WTC11 (cell line): ENCODE data around the gene IRX3. TPM values are rescaled to one million over a fixed set of nuclear protein-coding genes. Genes with fewer than 3 reads are reported as not detected.

Experiments
- ATAC-seq: fragments of 200-7000 bp; cut with Tn5 transposase; 2 replicates; pipeline ENCODE4 v1.10.0; 2021; ENCODE audit warnings: mild to moderate bottlenecking, moderate library complexity
- CTCF ChIA-PET: fragments of 300-600 bp; sonication (Branson Sonifier 250); formaldehyde crosslinking; loops from one replicate; lab custom pipeline; 2021; ENCODE audit warnings: antibody characterized with exemption; lab: Charles Lee
- POLR2A ChIA-PET: fragments of 350-600 bp; sonication (Branson Sonifier 250); formaldehyde crosslinking; loops from one replicate; lab custom pipeline; 2021; ENCODE audit warnings: antibody characterized with exemption; lab: Charles Lee
- DNase-seq: peaks from one replicate; pipeline ENCODE4 v3.0.0; 2021; ENCODE audit warnings: low spot score
- H3K27ac Mint-ChIP-seq: 2 replicates; pipeline ENCODE4 v1.8.0; 2021; ENCODE audit warnings: mixed read lengths
- H3K27me3 Mint-ChIP-seq: 2 replicates; pipeline ENCODE4 v1.8.0; 2021; ENCODE audit warnings: low read depth, mild to moderate bottlenecking, moderate library complexity, mixed read lengths
- H3K36me3 Mint-ChIP-seq: 2 replicates; pipeline ENCODE4 v1.8.0; 2021; ENCODE audit warnings: mixed read lengths
- H3K4me1 Mint-ChIP-seq: 2 replicates; pipeline ENCODE4 v1.8.0; 2022; ENCODE audit warnings: mixed read lengths
- H3K4me3 Mint-ChIP-seq: 2 replicates; pipeline ENCODE4 v1.8.0; 2021; ENCODE audit warnings: mild to moderate bottlenecking, moderate library complexity, mixed read lengths
- H3K9me3 Mint-ChIP-seq: 2 replicates; pipeline ENCODE4 v1.8.0; 2021; ENCODE audit warnings: mixed read lengths
- CBFB ChIP-seq: sonication (generic); formaldehyde crosslinking; IDR thresholded peaks from 2 replicates; pipeline ENCODE4 v1.8.1; 2022; ENCODE audit warnings: mild to moderate bottlenecking, low read depth, missing genetic modification reagents
- ESRRA ChIP-seq: sonication (generic); formaldehyde crosslinking; IDR thresholded peaks from 2 replicates; pipeline ENCODE4 v1.8.1; 2022; ENCODE audit warnings: mild to moderate bottlenecking, missing genetic modification reagents, borderline replicate concordance
- ETV6 ChIP-seq: sonication (generic); formaldehyde crosslinking; IDR thresholded peaks from 2 replicates; pipeline ENCODE4 v1.8.1; 2022; ENCODE audit warnings: mild to moderate bottlenecking, missing genetic modification reagents
- FOXP1 ChIP-seq: sonication (generic); formaldehyde crosslinking; IDR thresholded peaks from 2 replicates; pipeline ENCODE4 v1.8.0; 2022; ENCODE audit warnings: missing genetic modification reagents, mild to moderate bottlenecking, moderate library complexity, borderline replicate concordance
- GRHL2 ChIP-seq: fragments of 250-450 bp; sonication (Bioruptor Pico); IDR thresholded peaks from 2 replicates; pipeline ENCODE4 v1.8.0; 2022; ENCODE audit warnings: mild to moderate bottlenecking, moderate library complexity; ENCODE audit not compliant: insufficient replicate concordance, severe bottlenecking
- OVOL2 ChIP-seq: fragments of 250-450 bp; sonication (Bioruptor Pico); IDR thresholded peaks from 2 replicates; pipeline ENCODE4 v1.9.0; 2021; ENCODE audit warnings: mild to moderate bottlenecking, borderline replicate concordance
- RELA ChIP-seq: sonication (generic); formaldehyde crosslinking; IDR thresholded peaks from 2 replicates; pipeline ENCODE4 v1.8.1; 2022; ENCODE audit warnings: missing genetic modification reagents, mild to moderate bottlenecking, borderline replicate concordance
- SP1 ChIP-seq: sonication (generic); formaldehyde crosslinking; conservative IDR thresholded peaks from 2 replicates; pipeline ENCODE4 v1.8.1; 2022; ENCODE audit warnings: missing genetic modification reagents
- ZNF138 ChIP-seq: sonication (generic); formaldehyde crosslinking; conservative IDR thresholded peaks from 2 replicates; pipeline ENCODE4 v1.8.1; 2022; ENCODE audit warnings: mild to moderate bottlenecking, moderate library complexity, missing genetic modification reagents
- ZNF232 ChIP-seq: sonication (generic); formaldehyde crosslinking; IDR thresholded peaks from 2 replicates; pipeline ENCODE4 v1.8.0; 2022; ENCODE audit warnings: mild to moderate bottlenecking, missing genetic modification reagents
- ZNF416 ChIP-seq: fragments of 250-450 bp; sonication (Bioruptor Pico); IDR thresholded peaks from 2 replicates; pipeline ENCODE4 v1.9.0; 2021; ENCODE audit warnings: mild to moderate bottlenecking, inconsistent platforms
- ZNF423 ChIP-seq: fragments of 250-450 bp; sonication (Bioruptor Pico); IDR thresholded peaks from 2 replicates; pipeline ENCODE4 v2.1.2; 2022; ENCODE audit warnings: mild to moderate bottlenecking, moderate library complexity
- total RNA-seq: library from RNA; stranded (reverse); gene quantifications from 3 replicates; pipeline ENCODE4 v1.2.3, GENCODE V29; 2021
- TF ChIP-seq, protein P1 (sequence below): fragments of 250-450 bp; sonication (Bioruptor Pico); IDR thresholded peaks from 2 replicates; pipeline ENCODE4 v1.9.0; 2021; ENCODE audit warnings: mild to moderate bottlenecking, borderline replicate concordance
- TF ChIP-seq, protein P2 (sequence below): sonication (generic); formaldehyde crosslinking; IDR thresholded peaks from 2 replicates; pipeline ENCODE4 v1.8.1; 2022; ENCODE audit warnings: low read depth, missing genetic modification reagents, borderline replicate concordance
- TF ChIP-seq, protein P3 (sequence below): sonication (generic); formaldehyde crosslinking; IDR thresholded peaks from 2 replicates; pipeline ENCODE4 v1.8.1; 2022; ENCODE audit warnings: missing genetic modification reagents, borderline replicate concordance
- TF ChIP-seq, protein P4 (sequence below): sonication (generic); formaldehyde crosslinking; IDR thresholded peaks from 2 replicates; pipeline ENCODE4 v1.8.1; 2022; ENCODE audit warnings: mild to moderate bottlenecking, missing genetic modification reagents, moderate library complexity, borderline replicate concordance
- TF ChIP-seq, protein P5 (sequence below): fragments of 250-450 bp; sonication (Bioruptor Pico); IDR thresholded peaks from 2 replicates; pipeline ENCODE4 v1.9.0; 2021; ENCODE audit warnings: mild to moderate bottlenecking
- TF ChIP-seq, protein P6 (sequence below): sonication (generic); formaldehyde crosslinking; IDR thresholded peaks from 2 replicates; pipeline ENCODE4 v1.8.0; 2023; ENCODE audit warnings: missing genetic modification reagents
- TF ChIP-seq, protein P7 (sequence below): sonication (generic); formaldehyde crosslinking; IDR thresholded peaks from 2 replicates; pipeline ENCODE4 v1.8.1; 2023; ENCODE audit warnings: mild to moderate bottlenecking, moderate library complexity, missing genetic modification reagents
- TF ChIP-seq, protein P8 (sequence below): sonication (generic); formaldehyde crosslinking; IDR thresholded peaks from 2 replicates; pipeline ENCODE4 v1.8.1; 2023; ENCODE audit warnings: mild to moderate bottlenecking, missing genetic modification reagents

The IRX3 gene
- total RNA-seq, 1 experiment from 2014 or later: 1.1 TPM

DNA sequence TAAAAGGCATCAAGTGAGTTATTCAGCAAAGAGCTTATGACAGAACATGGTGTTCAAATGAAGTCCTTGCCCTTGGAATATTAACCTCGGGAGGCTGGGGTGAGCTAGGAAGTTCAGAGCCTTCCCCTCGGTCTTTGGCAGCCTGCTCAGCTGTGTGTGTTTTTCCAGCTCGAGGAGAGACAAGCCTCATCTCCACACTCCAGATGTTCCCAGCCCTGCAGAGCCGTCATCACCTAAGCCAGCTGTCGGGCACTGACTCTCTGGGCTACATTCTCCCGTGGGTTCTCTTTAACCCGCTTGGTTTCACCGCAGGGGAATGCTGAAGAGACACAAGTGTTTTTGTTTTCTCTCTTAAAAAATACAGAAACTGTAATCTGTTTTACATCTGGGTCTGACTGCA is 47.1 kb downstream of the IRX3 start:
- ChIA-PET CTCF (no interaction called here), POLR2A (no interaction called here)
- peaks cover 8% of the 10 kb centered on the region for H3K4me1 Mint-ChIP-seq
- H3K9me3 Mint-ChIP-seq: peaks cover 14% of the 10 kb centered on the region
- H3K4me3 Mint-ChIP-seq: no peak overlapping the region
- no peak for TF ChIP-seq ETV6 (CRISPR knock-in tag)
- TF ChIP-seq ZNF138: no peak
- TF ChIP-seq, protein P1, sequence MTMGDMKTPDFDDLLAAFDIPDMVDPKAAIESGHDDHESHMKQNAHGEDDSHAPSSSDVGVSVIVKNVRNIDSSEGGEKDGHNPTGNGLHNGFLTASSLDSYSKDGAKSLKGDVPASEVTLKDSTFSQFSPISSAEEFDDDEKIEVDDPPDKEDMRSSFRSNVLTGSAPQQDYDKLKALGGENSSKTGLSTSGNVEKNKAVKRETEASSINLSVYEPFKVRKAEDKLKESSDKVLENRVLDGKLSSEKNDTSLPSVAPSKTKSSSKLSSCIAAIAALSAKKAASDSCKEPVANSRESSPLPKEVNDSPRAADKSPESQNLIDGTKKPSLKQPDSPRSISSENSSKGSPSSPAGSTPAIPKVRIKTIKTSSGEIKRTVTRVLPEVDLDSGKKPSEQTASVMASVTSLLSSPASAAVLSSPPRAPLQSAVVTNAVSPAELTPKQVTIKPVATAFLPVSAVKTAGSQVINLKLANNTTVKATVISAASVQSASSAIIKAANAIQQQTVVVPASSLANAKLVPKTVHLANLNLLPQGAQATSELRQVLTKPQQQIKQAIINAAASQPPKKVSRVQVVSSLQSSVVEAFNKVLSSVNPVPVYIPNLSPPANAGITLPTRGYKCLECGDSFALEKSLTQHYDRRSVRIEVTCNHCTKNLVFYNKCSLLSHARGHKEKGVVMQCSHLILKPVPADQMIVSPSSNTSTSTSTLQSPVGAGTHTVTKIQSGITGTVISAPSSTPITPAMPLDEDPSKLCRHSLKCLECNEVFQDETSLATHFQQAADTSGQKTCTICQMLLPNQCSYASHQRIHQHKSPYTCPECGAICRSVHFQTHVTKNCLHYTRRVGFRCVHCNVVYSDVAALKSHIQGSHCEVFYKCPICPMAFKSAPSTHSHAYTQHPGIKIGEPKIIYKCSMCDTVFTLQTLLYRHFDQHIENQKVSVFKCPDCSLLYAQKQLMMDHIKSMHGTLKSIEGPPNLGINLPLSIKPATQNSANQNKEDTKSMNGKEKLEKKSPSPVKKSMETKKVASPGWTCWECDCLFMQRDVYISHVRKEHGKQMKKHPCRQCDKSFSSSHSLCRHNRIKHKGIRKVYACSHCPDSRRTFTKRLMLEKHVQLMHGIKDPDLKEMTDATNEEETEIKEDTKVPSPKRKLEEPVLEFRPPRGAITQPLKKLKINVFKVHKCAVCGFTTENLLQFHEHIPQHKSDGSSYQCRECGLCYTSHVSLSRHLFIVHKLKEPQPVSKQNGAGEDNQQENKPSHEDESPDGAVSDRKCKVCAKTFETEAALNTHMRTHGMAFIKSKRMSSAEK (CRISPR knock-in tag): no peak
- no peak for TF ChIP-seq OVOL2 (CRISPR knock-in tag)
- TF ChIP-seq FOXP1 (CRISPR knock-in tag): no peak
- TF ChIP-seq SP1 (CRISPR knock-in tag): no peak
- no peak for TF ChIP-seq ZNF423 (CRISPR knock-in tag)
- TF ChIP-seq ZNF232 (CRISPR knock-in tag): no peak
- no peak for TF ChIP-seq GRHL2 (CRISPR knock-in tag)
- TF ChIP-seq RELA: no peak
- TF ChIP-seq CBFB (CRISPR knock-in tag): no peak
- TF ChIP-seq, protein P2, sequence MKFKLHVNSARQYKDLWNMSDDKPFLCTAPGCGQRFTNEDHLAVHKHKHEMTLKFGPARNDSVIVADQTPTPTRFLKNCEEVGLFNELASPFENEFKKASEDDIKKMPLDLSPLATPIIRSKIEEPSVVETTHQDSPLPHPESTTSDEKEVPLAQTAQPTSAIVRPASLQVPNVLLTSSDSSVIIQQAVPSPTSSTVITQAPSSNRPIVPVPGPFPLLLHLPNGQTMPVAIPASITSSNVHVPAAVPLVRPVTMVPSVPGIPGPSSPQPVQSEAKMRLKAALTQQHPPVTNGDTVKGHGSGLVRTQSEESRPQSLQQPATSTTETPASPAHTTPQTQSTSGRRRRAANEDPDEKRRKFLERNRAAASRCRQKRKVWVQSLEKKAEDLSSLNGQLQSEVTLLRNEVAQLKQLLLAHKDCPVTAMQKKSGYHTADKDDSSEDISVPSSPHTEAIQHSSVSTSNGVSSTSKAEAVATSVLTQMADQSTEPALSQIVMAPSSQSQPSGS: no peak
- TF ChIP-seq, protein P3, sequence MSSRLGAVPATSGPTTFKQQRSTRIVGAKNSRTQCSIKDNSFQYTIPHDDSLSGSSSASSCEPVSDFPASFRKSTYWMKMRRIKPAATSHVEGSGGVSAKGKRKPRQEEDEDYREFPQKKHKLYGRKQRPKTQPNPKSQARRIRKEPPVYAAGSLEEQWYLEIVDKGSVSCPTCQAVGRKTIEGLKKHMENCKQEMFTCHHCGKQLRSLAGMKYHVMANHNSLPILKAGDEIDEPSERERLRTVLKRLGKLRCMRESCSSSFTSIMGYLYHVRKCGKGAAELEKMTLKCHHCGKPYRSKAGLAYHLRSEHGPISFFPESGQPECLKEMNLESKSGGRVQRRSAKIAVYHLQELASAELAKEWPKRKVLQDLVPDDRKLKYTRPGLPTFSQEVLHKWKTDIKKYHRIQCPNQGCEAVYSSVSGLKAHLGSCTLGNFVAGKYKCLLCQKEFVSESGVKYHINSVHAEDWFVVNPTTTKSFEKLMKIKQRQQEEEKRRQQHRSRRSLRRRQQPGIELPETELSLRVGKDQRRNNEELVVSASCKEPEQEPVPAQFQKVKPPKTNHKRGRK: no peak
- TF ChIP-seq, protein P4, sequence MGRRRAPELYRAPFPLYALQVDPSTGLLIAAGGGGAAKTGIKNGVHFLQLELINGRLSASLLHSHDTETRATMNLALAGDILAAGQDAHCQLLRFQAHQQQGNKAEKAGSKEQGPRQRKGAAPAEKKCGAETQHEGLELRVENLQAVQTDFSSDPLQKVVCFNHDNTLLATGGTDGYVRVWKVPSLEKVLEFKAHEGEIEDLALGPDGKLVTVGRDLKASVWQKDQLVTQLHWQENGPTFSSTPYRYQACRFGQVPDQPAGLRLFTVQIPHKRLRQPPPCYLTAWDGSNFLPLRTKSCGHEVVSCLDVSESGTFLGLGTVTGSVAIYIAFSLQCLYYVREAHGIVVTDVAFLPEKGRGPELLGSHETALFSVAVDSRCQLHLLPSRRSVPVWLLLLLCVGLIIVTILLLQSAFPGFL (CRISPR knock-in tag): no peak
- TF ChIP-seq, protein P5, sequence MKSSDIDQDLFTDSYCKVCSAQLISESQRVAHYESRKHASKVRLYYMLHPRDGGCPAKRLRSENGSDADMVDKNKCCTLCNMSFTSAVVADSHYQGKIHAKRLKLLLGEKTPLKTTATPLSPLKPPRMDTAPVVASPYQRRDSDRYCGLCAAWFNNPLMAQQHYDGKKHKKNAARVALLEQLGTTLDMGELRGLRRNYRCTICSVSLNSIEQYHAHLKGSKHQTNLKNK (CRISPR knock-in tag): no peak
- TF ChIP-seq, protein P6, sequence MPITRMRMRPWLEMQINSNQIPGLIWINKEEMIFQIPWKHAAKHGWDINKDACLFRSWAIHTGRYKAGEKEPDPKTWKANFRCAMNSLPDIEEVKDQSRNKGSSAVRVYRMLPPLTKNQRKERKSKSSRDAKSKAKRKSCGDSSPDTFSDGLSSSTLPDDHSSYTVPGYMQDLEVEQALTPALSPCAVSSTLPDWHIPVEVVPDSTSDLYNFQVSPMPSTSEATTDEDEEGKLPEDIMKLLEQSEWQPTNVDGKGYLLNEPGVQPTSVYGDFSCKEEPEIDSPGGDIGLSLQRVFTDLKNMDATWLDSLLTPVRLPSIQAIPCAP (CRISPR knock-in tag): no peak
- TF ChIP-seq ESRRA (CRISPR knock-in tag): no peak
- TF ChIP-seq, protein P7, sequence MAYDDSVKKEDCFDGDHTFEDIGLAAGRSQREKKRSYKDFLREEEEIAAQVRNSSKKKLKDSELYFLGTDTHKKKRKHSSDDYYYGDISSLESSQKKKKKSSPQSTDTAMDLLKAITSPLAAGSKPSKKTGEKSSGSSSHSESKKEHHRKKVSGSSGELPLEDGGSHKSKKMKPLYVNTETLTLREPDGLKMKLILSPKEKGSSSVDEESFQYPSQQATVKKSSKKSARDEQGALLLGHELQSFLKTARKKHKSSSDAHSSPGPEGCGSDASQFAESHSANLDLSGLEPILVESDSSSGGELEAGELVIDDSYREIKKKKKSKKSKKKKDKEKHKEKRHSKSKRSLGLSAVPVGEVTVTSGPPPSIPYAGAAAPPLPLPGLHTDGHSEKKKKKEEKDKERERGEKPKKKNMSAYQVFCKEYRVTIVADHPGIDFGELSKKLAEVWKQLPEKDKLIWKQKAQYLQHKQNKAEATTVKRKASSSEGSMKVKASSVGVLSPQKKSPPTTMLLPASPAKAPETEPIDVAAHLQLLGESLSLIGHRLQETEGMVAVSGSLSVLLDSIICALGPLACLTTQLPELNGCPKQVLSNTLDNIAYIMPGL (CRISPR knock-in tag): no peak
- TF ChIP-seq ZNF416: no peak
- TF ChIP-seq, protein P8, sequence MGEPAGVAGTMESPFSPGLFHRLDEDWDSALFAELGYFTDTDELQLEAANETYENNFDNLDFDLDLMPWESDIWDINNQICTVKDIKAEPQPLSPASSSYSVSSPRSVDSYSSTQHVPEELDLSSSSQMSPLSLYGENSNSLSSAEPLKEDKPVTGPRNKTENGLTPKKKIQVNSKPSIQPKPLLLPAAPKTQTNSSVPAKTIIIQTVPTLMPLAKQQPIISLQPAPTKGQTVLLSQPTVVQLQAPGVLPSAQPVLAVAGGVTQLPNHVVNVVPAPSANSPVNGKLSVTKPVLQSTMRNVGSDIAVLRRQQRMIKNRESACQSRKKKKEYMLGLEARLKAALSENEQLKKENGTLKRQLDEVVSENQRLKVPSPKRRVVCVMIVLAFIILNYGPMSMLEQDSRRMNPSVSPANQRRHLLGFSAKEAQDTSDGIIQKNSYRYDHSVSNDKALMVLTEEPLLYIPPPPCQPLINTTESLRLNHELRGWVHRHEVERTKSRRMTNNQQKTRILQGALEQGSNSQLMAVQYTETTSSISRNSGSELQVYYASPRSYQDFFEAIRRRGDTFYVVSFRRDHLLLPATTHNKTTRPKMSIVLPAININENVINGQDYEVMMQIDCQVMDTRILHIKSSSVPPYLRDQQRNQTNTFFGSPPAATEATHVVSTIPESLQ (CRISPR knock-in tag): no peak
- H3K27me3 Mint-ChIP-seq: no peaks in the 10 kb centered on the region
- no peak overlapping the region for H3K27ac Mint-ChIP-seq
- ATAC-seq: no peak
- DNase-seq: no peak
- no peaks in the 10 kb centered on the region for H3K36me3 Mint-ChIP-seq
